NCI-H187 (cell line): ENCODE measurements around the gene CABLES1.
"Not testable (repeated sequence)": the region's sequence is repeated elsewhere in the genome, so short reads cannot be mapped to it uniquely, and the experiment has no call there.

Experiments
- DNase-seq, 2 experiments: peaks; one replicate each; lab custom pipeline; 2025; lab: John Stamatoyannopoulos, UW

CABLES1 gene

DNA sequence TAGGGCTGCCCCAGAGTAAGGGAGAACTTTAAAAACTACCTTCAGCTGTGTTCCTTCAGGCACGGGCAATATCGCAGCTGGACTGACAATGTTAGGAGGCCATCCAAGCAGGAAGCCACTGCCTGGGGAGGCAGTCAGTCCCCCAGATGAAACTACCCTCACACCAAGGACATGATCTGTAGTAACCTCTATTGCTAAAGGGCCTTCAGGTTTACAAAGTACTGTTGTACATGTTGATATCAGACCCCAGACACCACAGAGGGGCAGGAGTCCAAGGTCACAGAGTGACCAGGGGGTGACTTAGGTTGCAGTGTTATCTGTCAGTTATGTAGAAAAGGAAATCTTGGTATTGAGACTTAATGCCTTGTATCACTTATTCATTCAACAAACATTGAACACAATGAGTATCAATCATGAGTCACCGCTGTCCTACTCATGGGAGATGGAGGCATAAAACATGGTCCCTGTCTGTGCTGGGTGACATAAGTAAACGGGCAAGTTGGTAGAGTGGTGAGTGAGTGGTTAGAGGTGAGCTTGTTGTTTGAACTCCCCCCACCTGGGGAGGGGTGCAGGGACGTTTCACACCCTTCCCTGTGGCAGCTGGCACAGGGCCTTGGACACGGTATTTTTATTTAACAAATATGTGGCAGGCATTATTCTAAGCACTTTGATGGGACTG, 7.1 kb downstream of the CABLES1 start:
- DNase-seq, result no peak

DNA sequence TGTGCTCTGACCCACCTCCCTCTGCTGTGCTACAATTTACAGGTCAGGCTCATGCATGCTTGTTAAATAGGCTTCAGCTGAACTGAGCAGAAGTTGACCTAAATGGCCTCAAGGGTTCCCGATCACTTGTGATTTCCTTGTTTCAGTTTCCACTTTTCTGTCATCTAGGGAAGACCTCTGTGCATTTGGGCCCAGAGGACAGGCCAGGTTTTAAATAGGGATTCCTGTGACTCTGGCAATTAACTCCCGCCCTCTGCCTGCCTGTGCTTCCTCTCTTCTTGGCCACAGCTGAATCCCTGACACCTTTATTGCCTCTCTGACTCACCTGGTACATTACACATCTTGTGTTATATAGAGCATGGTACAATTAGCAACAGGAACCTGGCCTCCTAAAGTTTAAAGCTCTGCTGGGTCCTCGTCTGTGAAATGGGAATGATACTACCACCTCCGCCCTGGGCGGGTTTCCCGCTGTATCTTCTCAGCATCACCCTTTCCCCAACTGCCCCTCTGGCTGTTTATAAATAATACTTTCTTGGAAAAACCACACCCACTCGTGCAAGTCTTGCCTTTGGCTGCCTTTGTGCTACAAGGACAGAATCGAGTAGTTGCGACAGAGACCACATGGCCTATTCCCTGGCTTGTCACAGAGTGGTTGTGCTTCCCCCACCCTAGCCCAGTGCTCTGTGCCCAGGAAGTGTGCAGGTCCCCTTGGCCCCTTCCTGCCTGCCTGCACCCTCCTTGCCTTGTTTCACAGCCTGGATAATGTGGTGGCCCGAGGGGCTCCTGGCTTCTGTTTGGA, 7.9 kb downstream of the CABLES1 start:
- DNase-seq, result no peak

DNA sequence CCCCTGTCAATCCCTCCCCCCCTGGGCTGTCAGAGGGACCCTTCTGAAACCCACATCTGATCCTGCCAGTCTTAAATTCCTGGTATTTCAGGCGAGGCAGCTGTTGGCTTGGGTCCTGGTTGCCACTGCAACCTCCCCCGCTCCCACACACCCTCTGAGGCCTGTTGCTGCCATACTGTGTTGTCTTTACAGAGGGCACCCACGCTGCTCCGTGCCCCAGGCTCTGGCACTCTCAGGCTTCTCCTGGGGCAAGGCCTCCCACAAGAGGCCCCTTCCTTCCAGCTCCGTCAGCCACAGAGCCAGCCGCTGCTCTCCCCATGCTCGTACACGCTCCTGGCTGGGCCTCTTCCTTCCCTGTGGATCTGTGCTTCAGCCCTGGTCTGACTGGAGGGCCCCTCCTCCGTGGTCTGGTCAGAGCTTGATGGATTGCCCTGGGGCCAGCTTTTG, 8.6 kb downstream of the CABLES1 start:
- DNase-seq, result no peak

DNA sequence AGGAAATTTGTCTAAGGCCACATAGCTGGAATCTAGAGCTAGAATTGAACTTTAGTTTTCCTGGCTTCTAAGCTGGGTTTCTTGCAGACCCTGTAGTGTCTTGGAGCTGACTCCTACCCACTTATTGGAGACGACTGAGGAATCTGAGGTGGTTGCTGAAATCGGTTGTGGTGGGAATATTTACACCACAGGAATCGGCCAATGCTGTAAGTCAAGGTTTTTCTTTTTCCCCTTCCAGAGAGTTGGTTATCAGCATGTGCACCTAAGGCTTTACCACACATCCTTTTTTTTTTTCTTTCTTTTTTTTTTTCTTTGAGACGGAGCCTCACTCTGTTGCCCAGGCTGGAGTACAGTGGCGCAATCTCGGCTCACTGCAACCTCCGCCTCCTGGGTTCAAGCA, 9.4 kb downstream of the CABLES1 start:
- no peak for DNase-seq

DNA sequence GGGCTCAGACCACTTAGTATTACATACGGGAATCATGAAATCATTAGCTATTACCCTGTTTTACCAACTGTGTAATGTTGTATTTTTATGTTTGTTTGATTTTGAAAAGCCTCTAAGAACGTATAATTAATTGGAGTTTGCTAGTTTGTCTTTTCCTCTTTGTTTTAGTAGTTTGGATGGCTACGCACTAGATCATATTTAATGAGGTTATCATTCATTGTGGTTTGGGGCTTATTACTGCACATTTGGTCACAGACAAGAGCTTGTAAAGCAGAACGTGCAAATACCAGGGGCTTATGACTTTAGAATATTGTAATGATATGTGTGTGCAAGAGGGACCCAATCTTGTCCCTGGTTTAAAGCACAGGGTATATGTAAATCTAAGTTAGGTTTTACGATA, 10.3 kb downstream of the CABLES1 start:
- no peak for DNase-seq

DNA sequence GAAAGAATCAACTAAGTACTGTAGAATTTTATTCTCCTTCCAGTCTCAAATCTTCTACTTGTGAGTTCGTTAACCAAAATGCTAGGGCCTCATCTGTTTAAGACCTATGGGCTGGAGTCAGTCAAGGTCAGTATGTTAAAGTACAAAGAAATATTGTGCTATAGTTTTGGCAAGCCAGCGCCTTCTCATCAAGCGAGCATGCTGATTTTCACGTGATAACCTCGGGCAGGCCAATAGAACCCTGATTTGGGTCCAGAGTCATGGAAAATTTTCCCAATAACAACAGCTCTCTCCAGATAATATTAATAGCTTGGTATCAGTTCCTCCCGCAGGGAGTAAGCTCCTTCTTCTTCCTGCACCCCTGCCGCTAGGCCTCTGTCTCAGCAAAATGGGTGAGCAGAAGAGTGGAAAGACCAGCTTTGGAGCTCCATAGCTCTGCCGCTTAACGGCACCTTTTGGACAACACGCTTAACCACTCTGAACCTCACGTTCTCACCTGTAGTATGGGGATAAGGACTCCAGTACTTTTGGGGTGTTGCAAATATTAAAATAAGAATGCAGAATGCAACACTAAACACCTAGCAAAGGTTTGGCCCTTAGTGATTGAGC, 11.7 kb downstream of the CABLES1 start:
- DNase-seq, result no peak

DNA sequence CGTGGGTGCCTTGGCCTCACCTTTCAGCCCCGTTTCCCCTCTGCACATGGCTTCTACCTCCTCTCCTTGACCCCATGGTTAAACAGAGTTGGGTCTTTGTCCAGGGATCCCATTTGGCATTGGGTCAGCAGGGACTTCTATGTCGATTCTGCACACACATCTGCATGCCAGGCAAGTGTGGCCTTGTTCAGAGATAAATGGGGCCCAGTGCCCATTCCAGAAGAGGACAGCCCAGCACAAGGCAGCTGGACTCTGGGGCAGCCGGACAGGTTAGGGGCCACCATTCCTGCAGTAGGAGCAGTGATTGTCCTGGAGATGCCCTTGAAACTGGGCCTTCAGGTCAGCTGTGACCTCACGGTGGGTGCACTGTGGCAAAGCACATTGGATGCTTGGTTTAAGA, 13.1 kb downstream of the CABLES1 start:
- DNase-seq, result no peak

DNA sequence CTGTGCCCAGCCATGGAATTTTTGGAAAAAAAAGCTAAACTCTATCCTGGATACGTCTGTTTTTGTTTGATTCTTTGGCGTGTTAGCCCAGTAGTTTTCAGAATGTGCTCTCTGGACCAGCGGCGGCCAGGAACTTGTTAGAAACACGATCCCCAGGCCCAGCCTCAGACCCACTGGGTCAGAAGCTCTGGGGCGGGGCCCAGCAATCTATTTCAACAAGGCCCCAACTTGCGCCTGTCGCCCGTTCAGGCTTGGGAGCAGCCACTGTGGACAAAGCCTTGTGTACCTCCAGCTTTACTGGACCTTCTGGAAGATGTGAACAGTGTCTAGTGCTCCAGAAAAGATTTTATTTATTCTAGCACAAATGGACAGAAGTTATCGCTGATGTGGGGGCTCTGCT, 14.3 kb downstream of the CABLES1 start:
- no peak for DNase-seq

DNA sequence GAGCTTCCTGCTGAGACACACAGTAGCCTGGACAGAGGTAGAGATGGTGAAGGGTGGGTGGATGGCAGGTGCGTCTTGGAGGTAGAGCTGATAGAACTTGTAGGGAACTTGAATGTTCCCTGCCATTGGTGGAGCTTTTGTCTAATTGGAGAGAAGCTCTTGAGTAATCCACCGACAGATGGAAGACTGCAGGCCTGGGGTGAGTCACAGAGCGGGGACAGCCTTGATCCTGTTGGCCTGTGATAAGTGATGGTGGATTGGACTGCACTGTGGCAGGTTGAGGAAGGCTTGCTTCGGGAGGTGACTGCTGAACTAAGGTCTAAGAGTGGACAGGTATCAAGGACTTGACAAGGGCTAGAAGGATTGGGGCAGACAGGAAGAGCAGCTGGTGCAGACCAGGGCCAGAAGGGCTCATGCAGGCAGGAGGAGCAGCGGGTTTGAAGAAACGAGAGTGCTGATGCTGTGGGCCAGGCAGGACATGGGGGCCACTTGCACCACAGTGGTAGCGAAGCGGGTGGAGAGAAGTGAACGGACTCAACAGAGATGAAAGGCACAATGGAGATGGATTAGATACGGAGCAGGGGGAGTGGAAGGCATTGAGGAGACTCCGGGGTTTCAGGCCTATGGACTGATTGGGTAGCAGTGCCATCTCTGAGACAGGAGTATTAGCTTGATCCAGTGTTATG, 16.3 kb downstream of the CABLES1 start:
- no peak for DNase-seq

DNA sequence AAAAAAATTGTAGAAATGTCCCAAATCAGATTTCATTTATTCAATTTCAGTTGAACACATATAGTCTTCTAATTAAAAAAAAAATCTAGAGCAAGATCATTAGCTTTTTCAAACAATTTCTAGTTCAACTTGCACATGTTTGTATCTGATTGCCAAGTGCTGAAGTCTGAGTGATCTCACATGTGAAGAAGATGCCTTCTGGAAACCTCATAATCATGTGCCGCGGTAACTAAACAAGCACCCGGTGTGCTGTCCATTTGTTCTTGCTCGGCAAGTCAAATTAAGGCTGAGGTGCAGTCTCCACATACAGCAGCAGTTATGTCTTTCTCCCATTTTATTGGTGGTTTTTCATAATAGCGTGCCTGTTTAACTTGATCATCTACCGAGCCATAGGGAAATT, 18.7 kb downstream of the CABLES1 start:
- no peak for DNase-seq

DNA sequence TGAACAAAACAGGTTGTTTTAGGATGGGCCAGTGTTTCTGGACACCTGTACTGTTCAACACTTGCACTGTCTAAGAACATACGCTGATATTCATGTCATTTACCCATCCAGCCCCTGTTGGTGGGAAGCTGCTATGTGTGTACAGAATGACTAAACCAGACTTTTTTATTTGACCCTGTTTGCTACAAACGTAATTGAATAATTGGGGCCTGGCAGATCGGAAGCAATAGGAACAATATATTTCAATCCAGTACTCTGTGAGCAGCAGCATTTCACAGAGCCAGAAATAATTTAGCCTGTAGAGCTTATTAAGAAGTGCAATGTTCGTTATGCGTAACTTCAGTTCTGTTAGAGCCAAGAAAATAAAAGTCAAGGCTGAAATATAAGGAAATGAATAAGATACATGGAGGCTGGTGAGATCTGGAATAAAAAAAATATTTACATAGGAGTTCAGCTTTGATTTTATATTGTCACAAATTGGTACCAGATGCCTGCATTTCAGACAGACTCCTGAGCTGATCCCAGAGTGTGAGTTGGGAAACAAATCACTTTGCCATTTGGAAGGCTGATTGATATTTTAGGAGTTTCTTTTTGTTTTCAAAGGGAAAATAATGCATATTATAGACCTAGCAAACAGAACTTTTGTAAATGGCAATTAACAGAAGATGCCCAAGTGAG, 19.7 kb downstream of the CABLES1 start:
- no peak for DNase-seq

DNA sequence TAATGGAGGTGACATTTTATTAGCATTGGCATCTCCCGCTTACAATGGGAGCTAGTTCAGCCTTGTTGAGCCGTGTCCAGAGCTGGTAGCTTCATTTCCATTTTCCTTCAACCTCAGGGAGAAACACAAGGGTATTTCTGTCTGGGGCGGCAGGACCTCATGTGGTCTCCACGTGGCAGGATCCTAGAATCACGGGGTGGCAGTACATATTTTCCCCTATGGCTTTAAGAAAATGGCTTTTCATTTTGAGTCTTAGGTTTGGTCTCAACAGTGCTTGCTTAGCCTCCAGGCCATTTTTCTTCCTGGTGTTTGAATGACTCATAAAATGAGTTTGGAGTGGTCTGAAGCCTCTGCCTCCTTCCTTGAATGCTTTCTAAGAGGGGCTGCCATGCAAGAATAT, 20.3 kb downstream of the CABLES1 start:
- no peak for DNase-seq

DNA sequence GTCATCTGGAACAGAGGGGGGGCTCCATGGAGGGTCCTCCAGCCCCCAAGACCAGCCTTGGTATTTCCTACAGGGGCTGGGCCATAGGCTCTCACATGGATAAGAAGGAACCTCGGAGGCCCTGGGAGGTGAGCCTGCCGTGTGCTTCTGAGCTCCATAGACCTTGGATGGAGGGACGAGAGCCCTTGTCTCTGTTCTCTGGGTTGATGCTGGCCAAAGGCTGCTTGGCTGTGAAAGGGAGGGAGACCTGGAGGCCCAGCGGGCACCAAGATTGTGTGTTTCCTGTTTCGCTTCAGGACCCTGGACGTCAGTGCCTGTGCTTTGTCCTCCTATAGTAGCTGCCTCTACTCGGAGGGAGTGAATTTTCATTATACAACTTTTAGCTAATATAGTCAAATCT, 20.8 kb downstream of the CABLES1 start:
- DNase-seq, result no peak

DNA sequence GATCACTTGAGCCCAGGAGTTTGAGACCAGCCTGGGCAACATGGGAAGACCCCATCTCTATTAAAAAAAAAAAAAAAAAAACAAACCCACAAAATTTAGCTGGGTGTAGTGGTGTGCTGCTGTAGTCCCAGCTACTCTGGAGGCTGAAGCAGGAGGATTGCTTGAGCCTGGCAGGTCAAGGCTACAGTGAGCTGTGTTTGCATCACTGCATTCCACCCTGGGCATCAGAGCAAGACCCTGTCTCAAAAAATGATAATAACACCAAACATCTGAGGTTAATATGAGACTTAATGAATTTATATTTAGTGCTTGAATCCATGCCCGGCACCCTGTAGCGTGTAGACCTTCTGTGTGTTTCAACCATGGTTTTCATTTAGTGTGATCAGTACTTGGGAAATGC, 22.8 kb downstream of the CABLES1 start:
- DNase-seq, result no peak

DNA sequence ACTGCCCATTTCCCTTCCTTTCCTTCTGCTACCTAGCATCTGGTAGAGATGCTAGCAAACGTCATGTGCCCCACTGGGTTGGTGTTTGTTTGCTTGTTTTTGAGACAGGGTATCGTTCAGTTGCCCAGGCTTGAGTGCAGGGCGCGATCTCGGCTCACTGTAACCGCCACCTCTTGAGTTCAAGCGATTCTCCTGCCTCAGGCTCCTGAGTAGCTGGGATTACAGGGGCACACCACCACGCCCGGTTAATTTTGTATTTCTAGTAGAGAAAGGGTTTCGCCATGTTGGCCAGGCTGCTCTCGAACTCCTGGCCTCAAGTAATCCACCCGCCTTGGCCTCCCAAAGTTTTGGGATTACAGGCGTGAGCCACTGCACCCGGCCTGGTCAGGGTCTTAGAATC, 23.6 kb downstream of the CABLES1 start:
- not testable (repeated sequence) for DNase-seq

DNA sequence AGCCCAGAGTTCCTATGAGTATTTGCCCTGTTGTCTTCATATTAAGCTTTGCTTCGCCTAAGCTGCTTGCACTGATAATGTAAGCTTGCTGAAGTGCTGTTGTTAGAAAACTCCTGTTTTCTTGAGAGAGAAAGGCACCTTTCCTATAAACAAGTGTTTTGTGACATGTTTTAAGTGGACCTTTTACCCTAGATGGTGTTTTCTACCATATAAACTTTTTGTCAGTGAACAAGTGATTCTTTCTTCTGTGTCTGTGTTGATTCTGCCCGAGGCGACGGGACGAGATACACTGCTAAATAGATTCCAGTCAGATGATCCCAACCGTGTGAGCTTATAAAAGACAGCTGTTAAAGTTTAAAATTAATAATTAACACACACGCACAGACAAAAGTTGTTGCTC, 24.1 kb downstream of the CABLES1 start:
- no peak for DNase-seq

DNA sequence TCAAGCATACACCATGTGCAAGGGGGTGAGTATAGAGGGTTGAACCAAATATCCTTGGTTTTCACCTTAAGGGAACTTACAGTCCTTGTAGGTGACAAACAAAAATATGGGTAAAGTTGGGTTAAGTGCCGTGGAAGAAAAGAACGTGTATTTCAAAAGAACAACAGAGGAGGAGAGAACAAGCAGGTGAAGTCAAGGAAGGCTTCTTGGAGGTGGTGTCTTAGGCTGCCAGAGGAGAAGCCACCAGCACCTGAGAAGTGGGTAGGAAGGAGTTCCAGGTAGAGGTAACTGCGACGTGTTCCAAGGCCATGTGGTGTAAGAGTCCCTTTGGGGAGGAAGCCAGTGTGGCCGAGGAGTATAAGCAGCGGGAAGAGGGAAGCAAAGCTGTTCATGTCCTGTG, 27.2 kb downstream of the CABLES1 start:
- no peak for DNase-seq

DNA sequence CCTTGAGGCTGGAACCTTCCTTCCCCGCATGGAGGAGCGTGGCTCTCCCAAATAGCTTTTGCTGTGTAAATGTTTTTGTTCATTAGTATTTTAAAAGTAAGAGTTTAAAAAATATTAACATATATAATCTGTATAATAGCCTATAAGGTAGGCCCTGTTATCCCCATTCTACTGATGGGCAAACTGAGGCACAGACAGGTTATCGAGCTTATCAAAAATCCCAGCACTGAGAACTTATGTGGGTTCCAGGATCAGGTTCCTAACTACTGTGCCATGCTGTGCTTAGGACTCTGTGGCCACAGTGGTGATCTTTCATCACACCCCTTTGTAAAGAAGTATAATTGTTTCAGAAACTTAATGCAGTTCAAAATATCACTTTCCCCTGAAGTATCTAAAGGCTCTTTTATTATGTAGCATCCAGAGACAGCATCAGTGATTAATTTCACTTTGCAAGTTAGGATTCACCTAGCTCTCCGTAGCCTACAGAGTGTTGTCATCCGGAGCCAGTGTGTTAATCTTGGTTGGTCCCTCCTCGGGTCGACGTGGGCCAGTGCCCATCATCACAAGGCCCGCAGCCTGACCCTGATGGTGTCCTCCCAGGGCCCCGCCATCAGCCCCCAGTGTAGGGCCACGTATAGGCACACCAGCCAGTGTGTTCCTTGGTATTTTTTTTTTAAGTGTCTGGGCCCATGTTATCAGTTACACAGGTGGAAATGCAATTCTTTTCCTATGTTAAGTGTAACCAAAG, 28.7 kb downstream of the CABLES1 start:
- no peak for DNase-seq

DNA sequence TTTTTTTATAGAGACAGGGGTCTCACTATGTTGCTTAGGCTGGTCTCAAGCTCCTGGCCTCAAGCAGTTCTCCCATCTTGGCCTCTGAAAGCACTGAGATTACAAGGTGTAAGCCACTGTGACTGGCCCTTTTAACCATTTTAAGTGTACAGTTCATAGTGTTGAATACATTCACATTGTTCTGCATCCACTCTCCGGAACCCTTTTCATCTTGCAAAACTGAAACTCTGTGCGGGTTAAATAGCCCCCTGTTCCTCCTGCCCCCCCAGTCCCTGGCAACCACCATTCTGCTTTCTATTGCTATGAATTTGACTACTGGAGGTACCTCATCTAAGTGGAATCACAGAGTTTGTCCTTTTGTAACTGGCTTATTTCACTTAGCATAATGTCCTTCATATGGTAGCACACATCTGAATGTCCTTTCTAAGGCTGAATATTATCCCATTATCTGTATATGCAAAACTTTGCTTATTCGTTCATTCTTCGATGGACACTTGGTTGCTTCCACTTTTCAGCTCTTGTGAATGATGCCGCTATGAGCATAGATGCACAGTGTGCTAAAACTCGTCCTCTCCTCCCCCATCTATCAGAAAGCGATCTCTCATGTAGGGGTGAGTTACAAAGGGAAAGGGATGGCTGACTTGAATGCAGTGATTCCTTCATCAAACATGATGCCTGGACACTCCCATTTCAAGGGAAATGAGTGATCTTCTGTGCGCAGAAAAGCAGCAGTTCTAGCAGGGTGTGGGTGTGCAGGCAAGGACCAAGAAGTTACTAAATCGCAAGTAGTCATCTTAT, 30.2 kb downstream of the CABLES1 start:
- DNase-seq, result no peak

DNA sequence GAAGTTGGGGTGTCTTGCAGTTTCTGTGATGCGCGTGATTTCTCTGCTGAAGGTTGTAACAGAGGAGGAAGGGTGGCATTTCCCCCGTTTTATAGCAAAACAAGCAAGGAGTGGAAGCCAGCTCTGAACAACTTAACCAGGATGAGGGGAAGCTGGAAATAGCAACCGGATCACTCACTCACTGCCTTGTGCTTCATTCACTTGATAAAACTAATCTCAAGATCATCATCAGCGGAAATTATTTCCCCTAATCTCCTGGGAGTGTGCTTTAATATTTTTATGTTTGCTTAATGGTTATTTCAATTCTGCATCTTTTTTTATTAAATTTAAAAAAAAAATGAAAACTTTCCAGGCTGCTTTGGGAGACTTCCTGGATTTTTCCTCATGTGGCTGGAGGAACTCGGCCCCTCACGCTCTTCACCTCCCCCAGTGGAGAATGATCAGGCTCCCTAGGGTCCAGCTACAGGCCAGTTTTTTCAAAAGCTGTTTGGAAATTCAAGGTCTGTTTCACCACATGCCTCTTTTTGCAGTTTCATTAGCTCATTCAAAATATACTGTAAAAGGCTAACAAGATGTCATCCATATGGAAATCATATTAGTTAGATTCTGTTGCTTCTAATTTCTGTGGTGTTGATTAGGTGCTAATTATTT, 31.7 kb downstream of the CABLES1 start:
- no peak for DNase-seq
